MM.1S (cell line): ENCODE measurements around the gene AOC2.

ENCODE experiments used
- DNase-seq: peaks from one replicate; pipeline ENCODE4 v3.0.0-alpha.2; 2015
- H2AFZ ChIP-seq: fragments of 300-600 bp; sonication (generic); 2 replicates; pipeline ENCODE4 v1.6.0; 2016; ENCODE audit warnings: antibody characterized with exemption, low read length
- H3F3A ChIP-seq: fragments of 300-600 bp; sonication (generic); 2 replicates; pipeline ENCODE4 v1.6.1; 2016; ENCODE audit warnings: mild to moderate bottlenecking, antibody characterized with exemption, low read length, moderate library complexity, mixed read lengths; ENCODE audit not compliant: insufficient read depth
- H3K27ac ChIP-seq: fragments of 300-600 bp; sonication (generic); 2 replicates; pipeline ENCODE4 v1.5.1; 2016; ENCODE audit warnings: mild to moderate bottlenecking, low read length
- H3K27me3 ChIP-seq: fragments of 300-600 bp; sonication (generic); replicated peaks from 2 replicates; pipeline ENCODE4 v1.6.0; 2016; ENCODE audit warnings: low read length; ENCODE audit not compliant: insufficient read depth
- H3K36me3 ChIP-seq: fragments of 300-600 bp; sonication (generic); replicated peaks from 2 replicates; pipeline ENCODE4 v1.6.1; 2016; ENCODE audit warnings: mild to moderate bottlenecking, low read length, mixed read lengths; ENCODE audit not compliant: insufficient read depth
- H3K4me1 ChIP-seq: fragments of 300-600 bp; sonication (generic); 2 replicates; pipeline ENCODE4 v1.6.1; 2016; ENCODE audit warnings: low read length, mixed read lengths
- H3K4me2 ChIP-seq: fragments of 300-600 bp; sonication (generic); 2 replicates; pipeline ENCODE4 v1.6.0; 2016; ENCODE audit warnings: low read depth, low read length
- H3K4me3 ChIP-seq: fragments of 300-600 bp; sonication (generic); 2 replicates; pipeline ENCODE4 v1.5.1; 2016; ENCODE audit warnings: low read length, mixed read lengths
- H3K79me2 ChIP-seq: fragments of 300-600 bp; sonication (generic); 2 replicates; pipeline ENCODE4 v1.6.1; 2016; ENCODE audit warnings: mixed run types, low read length, mixed read lengths
- H3K9ac ChIP-seq: fragments of 300-600 bp; sonication (generic); 2 replicates; pipeline ENCODE4 v1.6.1; 2016; ENCODE audit warnings: low read length, mixed read lengths
- H3K9me2 ChIP-seq: fragments of 300-600 bp; sonication (generic); replicated peaks from 2 replicates; pipeline ENCODE4 v1.6.1; 2016; ENCODE audit warnings: mild to moderate bottlenecking, low read length, mixed read lengths; ENCODE audit not compliant: insufficient read depth
- H3K9me3 ChIP-seq: fragments of 300-600 bp; sonication (generic); replicated peaks from 2 replicates; pipeline ENCODE4 v1.6.1; 2016; ENCODE audit warnings: mild to moderate bottlenecking, low read length, mixed read lengths; ENCODE audit not compliant: insufficient read depth
- H4K20me1 ChIP-seq: fragments of 300-600 bp; sonication (generic); 2 replicates; pipeline ENCODE4 v1.6.1; 2016; ENCODE audit warnings: mild to moderate bottlenecking, low read length, moderate library complexity, mixed read lengths; ENCODE audit not compliant: insufficient read depth
- CTCF ChIP-seq: fragments of 300-600 bp; sonication (generic); IDR thresholded peaks from 2 replicates; pipeline ENCODE4 v1.5.1; 2016; ENCODE audit warnings: antibody characterized with exemption, low read length, mixed read lengths
- EZH2 ChIP-seq: fragments of 300-600 bp; sonication (generic); optimal IDR thresholded peaks from 2 replicates; pipeline ENCODE3; 2017; ENCODE audit warnings: low read depth, mild to moderate bottlenecking, antibody characterized with exemption, low read length, mixed read lengths
- EZH2phosphoT487 ChIP-seq: fragments of 300-600 bp; sonication (generic); IDR thresholded peaks from 2 replicates; pipeline ENCODE4 v1.6.1; 2018; ENCODE audit warnings: antibody characterized with exemption, low read length

The AOC2 gene

GRCh38 chr17:42832213-42832933 is 12.0 kb upstream of the AOC2 start:
- peak overlapping the region; percentile 90 for H3K9ac ChIP-seq
- no peaks in the 10 kb centered on the region for H3K9me3 ChIP-seq
- no peaks in the 10 kb centered on the region for H3K9me2 ChIP-seq
- DNase-seq = no peak
- TF ChIP-seq EZH2 = no peak
- H3K27me3 ChIP-seq = no peaks in the 10 kb centered on the region
- peak overlapping the region; percentile 83 for H2AFZ ChIP-seq
- peaks cover 44% of the 10 kb centered on the region for H3K79me2 ChIP-seq
- peak overlapping the region; percentile 87 for H3K4me2 ChIP-seq
- H4K20me1 ChIP-seq = no peaks in the 10 kb centered on the region
- H3K4me1 ChIP-seq = peaks cover 9% of the 10 kb centered on the region
- H3K4me3 ChIP-seq = peak overlapping the region; percentile 100
- H3K36me3 ChIP-seq = no peaks in the 10 kb centered on the region; the same call in 1 of the 2 replicates
- H3F3A ChIP-seq = no peaks in the 10 kb centered on the region; the same call in 1 of the 2 replicates
- peak overlapping the region; percentile 66; the same call in 1 of the 2 replicates for H3K27ac ChIP-seq

GRCh38 chr17:42832934-42833766 is 11.2 kb upstream of the AOC2 start, which contains the start of gene PSME3:
PSME3 (plus strand) TSS chr17:42833397; CDS start chr17:42833632, 235 bp downstream.
- no peak for TF ChIP-seq EZH2
- no peak for TF ChIP-seq CTCF
- TF ChIP-seq EZH2phosphoT487 = no peak
- H3K27ac ChIP-seq = peak within 1 kb of the TSS; percentile 66; the same call in 1 of the 2 replicates

GRCh38 chr17:42833767-42834422 is 10.5 kb upstream of the AOC2 start:
- H3K27me3 ChIP-seq = no peaks in the 10 kb centered on the region
- DNase-seq = peak; percentile 11
- no peak for TF ChIP-seq EZH2
- no peak for TF ChIP-seq CTCF
- no peak for TF ChIP-seq EZH2phosphoT487
- peak overlapping the region; percentile 87 for H3K4me2 ChIP-seq
- H3K9ac ChIP-seq = peak overlapping the region; percentile 90
- H3K79me2 ChIP-seq = peaks cover 57% of the 10 kb centered on the region
- H3F3A ChIP-seq = no peaks in the 10 kb centered on the region; the same call in none of the 2 replicates
- H3K9me2 ChIP-seq = no peaks in the 10 kb centered on the region
- H3K36me3 ChIP-seq = peaks cover 11% of the 10 kb centered on the region; the same call in 1 of the 2 replicates
- peak overlapping the region; percentile 66; the same call in 1 of the 2 replicates for H3K27ac ChIP-seq
- H3K9me3 ChIP-seq = no peaks in the 10 kb centered on the region
- peaks cover 9% of the 10 kb centered on the region for H3K4me1 ChIP-seq
- peak overlapping the region; percentile 100 for H3K4me3 ChIP-seq
- peak overlapping the region; percentile 83 for H2AFZ ChIP-seq
- no peaks in the 10 kb centered on the region for H4K20me1 ChIP-seq

More at GRCh38 chr17:42832934-42833766, 11.2 kb upstream of the AOC2 start, which contains the start of gene PSME3:
- peak within 1 kb of the TSS; percentile 90 for H3K9ac ChIP-seq
- H3K4me3 ChIP-seq = peak within 1 kb of the TSS; percentile 100
- H2AFZ ChIP-seq = peak within 1 kb of the TSS; percentile 83
- DNase-seq = peak; percentile 94
- no peaks in the 10 kb centered on the region for H3K9me2 ChIP-seq
- H3K9me3 ChIP-seq = no peaks in the 10 kb centered on the region
- no peaks in the 10 kb centered on the region for H3K27me3 ChIP-seq
- peaks cover 5% of the 10 kb centered on the region; the same call in 1 of the 2 replicates for H3K36me3 ChIP-seq
- peaks cover 9% of the 10 kb centered on the region for H3K4me1 ChIP-seq
- H3K79me2 ChIP-seq = peaks cover 52% of the 10 kb centered on the region
- H4K20me1 ChIP-seq = no peaks in the 10 kb centered on the region
- peak within 1 kb of the TSS; percentile 87 for H3K4me2 ChIP-seq
- H3F3A ChIP-seq = no peaks in the 10 kb centered on the region; the same call in none of the 2 replicates
